HepG2 (cell line): Measurements from ENCODE around the gene KLHL3. TPM values are rescaled to one million over a fixed set of nuclear protein-coding genes. Genes with fewer than 3 reads are reported as not detected.

Experiments used
- ARID5B ChIP-seq: IDR thresholded peaks from 2 replicates; pipeline ENCODE4 v1.4.0; 2020; ENCODE audit warnings: mild to moderate bottlenecking, missing genetic modification reagents
- HOXD1 ChIP-seq: sonication (generic); formaldehyde crosslinking; IDR thresholded peaks from 2 replicates; pipeline ENCODE4 v1.5.0; 2020; ENCODE audit warnings: missing genetic modification reagents
- IRF9 ChIP-seq: sonication (generic); formaldehyde crosslinking; IDR thresholded peaks from 2 replicates; pipeline ENCODE4 v1.8.0; 2022; ENCODE audit warnings: missing genetic modification reagents, mild to moderate bottlenecking, borderline replicate concordance
- IRX3 ChIP-seq: sonication (generic); formaldehyde crosslinking; IDR thresholded peaks from 2 replicates; pipeline ENCODE4 v1.8.1; 2023; ENCODE audit warnings: mild to moderate bottlenecking, low read depth, missing genetic modification reagents, borderline replicate concordance
- KDM5A ChIP-seq: fragments of 200-600 bp; sonication (generic); IDR thresholded peaks from 2 replicates; pipeline ENCODE4 v1.7.0; 2018; ENCODE audit warnings: antibody characterized with exemption, mild to moderate bottlenecking, low read length, borderline replicate concordance
- KLF15 ChIP-seq: sonication (generic); formaldehyde crosslinking; IDR thresholded peaks from 2 replicates; pipeline ENCODE4 v1.8.1; 2023; ENCODE audit warnings: borderline replicate concordance, mild to moderate bottlenecking, inconsistent platforms, missing genetic modification reagents, mixed read lengths
- MLLT10 ChIP-seq: sonication (generic); formaldehyde crosslinking; IDR thresholded peaks from 2 replicates; pipeline ENCODE4 v1.4.0; 2020; ENCODE audit warnings: missing genetic modification reagents
- MXD1 ChIP-seq: sonication (generic); formaldehyde crosslinking; IDR thresholded peaks from 2 replicates; pipeline ENCODE4 v1.4.0; 2020; ENCODE audit warnings: mild to moderate bottlenecking, missing genetic modification reagents
- PHF8 ChIP-seq: sonication (generic); formaldehyde crosslinking; IDR thresholded peaks from 2 replicates; pipeline ENCODE4 v1.5.0; 2020; ENCODE audit warnings: missing genetic modification reagents
- POLR2G ChIP-seq: fragments of 200-400 bp; formaldehyde crosslinking; IDR thresholded peaks from 2 replicates; pipeline ENCODE4 v1.6.1; 2018; ENCODE audit warnings: mild to moderate bottlenecking, low read depth, low read length, moderate library complexity
- SALL1 ChIP-seq: sonication (generic); formaldehyde crosslinking; IDR thresholded peaks from 2 replicates; pipeline ENCODE4 v1.8.0; 2022; ENCODE audit warnings: mild to moderate bottlenecking, missing genetic modification reagents
- SNAI1 ChIP-seq: sonication (generic); formaldehyde crosslinking; IDR thresholded peaks from 2 replicates; pipeline ENCODE4 v1.5.0; 2020; ENCODE audit warnings: mild to moderate bottlenecking, missing genetic modification reagents, borderline replicate concordance
- THAP9 ChIP-seq: sonication (generic); formaldehyde crosslinking; IDR thresholded peaks from 2 replicates; pipeline ENCODE4; 2020; ENCODE audit warnings: missing genetic modification reagents, mild to moderate bottlenecking, borderline replicate concordance
- ZBTB10 ChIP-seq: sonication (generic); formaldehyde crosslinking; IDR thresholded peaks from 2 replicates; pipeline ENCODE4 v1.4.0; 2020; ENCODE audit warnings: missing genetic modification reagents, borderline replicate concordance
- ZNF414 ChIP-seq: sonication (generic); formaldehyde crosslinking; IDR thresholded peaks from 2 replicates; pipeline ENCODE4 v1.5.0; 2020; ENCODE audit warnings: missing genetic modification reagents
- ZNF543 ChIP-seq: sonication (generic); formaldehyde crosslinking; IDR thresholded peaks from 2 replicates; pipeline ENCODE4 v1.4.0; 2020; ENCODE audit warnings: mild to moderate bottlenecking, missing genetic modification reagents
- ZSCAN25 ChIP-seq: sonication (generic); formaldehyde crosslinking; IDR thresholded peaks from 2 replicates; pipeline ENCODE4 v1.8.0; 2022; ENCODE audit warnings: mild to moderate bottlenecking, missing genetic modification reagents
- polyA plus RNA-seq, 8 experiments: library from polyadenylated mRNA; depleted of rRNA in 3 of 8; stranded (reverse) in 7 of 8; unstranded in 1 of 8; fragments of >200 nt; fragmentation: Illumina TruSeq in 4 of 8; extraction: Trizol in 4 of 8; gene quantifications; 2 replicates each; pipeline versions ENCODE4 v1.2.1 to v1.2.3, GENCODE V29; 2011 to 2016; ENCODE audit warnings: low read depth in 4 of 8, missing spikeins in 1 of 8, mixed read lengths in 1 of 8; ENCODE audit not compliant: insufficient read depth in 1 of 8
- total RNA-seq, 5 experiments: library from RNA; depleted of rRNA; stranded (reverse); fragments of >200 nt; fragmentation: Illumina TruSeq; extraction: Trizol; gene quantifications; 2 replicates each; pipeline ENCODE4 v1.2.3, GENCODE V29; 2016; ENCODE audit warnings: low read depth in 1 of 5

KLHL3 gene
- total and polyA plus RNA-seq, 2 of the 13 experiments (the other 11 are each of a cell fraction or from before 2014, with no cell fraction given): 0.02 to 0.08 TPM

- TF ChIP-seq THAP9 (CRISPR knock-in tag) (no peak), IRF9 (no peak; the same call in 1 of the 2 replicates), SALL1 (CRISPR knock-in tag) (no peak), MXD1 (peak; percentile 26), KLF15 (no peak), SNAI1 (CRISPR knock-in tag) (0 out of 2 replicates have a peak, but pooled peaks have one; percentile 46), KDM5A (no peak), MLLT10 (CRISPR knock-in tag) (peak; percentile 23; the same call in 1 of the 2 replicates), PHF8 (CRISPR knock-in tag) (peak; percentile 93), ZNF414 (CRISPR knock-in tag) (no peak), ZSCAN25 (CRISPR knock-in tag) (peak; percentile 28; the same call in 1 of the 2 replicates), ZBTB10 (CRISPR knock-in tag) (0 out of 2 replicates have a peak, but pooled peaks have one; percentile 58), POLR2G (no peak), IRX3 (CRISPR knock-in tag) (no peak), ARID5B (CRISPR knock-in tag) (no peak), HOXD1 (CRISPR knock-in tag) (0 out of 2 replicates have a peak, but pooled peaks have one; percentile 10), ZNF543 (no peak)
Observed at GRCh38 chr5:137753691-137754187, 17.9 kb upstream of the KLHL3 start (continued).
